Activated CD4-positive, alpha-beta T cell treated with anti-CD3 and anti-CD28 coated beads for 48 hours (primary cell): ENCODE results near the gene C1orf159.
"Not testable (repeated sequence)": the region's sequence is repeated elsewhere in the genome, so short reads cannot be mapped to it uniquely, and the experiment has no call there.

ENCODE experiments used
- DNase-seq: peaks from one replicate; pipeline ENCODE4 v3.0.0-alpha.2; 2020

C1orf159 gene

GRCh38 chr1:1063945-1064831, 51.7 kb downstream of the C1orf159 start:
- peak; percentile 89 for DNase-seq

DNA sequence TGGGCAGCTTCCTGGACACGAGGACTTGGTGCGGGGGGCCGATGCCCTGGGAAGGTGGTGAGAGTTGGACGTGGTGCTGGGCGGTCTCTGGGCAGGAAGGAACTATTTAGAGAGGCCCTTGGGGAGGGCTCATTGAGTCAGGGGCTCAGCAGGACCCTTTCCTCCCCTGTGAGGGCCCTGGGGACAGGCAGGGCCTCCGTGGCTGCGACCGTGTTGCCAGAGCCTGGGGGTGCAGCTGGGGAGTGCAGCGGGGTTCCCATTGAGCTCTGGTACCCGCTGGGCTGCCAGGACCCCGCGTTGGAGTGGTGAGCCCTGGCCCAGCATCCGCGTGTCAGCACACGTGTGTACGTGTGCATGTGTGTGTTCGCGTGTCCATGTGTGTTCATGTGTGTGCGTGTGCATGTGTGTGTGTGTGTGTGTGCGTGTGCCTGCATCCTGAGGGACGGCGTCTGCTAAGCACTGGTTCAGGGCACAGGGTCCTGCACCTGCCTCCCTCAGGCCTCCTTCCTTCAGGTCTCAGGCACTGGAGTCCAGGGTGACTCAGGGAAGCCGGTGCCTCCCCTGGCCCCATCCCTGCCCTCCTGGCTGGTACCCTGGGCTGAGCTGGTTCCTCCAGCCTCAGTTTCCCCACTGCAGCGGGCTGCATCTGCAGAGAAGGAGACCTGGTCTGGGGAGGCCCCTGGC, 52.5 kb downstream of the C1orf159 start:
- DNase-seq: no peak

GRCh38 chr1:1062348-1063163, 53.3 kb downstream of the C1orf159 start:
- DNase-seq: no peak

DNA sequence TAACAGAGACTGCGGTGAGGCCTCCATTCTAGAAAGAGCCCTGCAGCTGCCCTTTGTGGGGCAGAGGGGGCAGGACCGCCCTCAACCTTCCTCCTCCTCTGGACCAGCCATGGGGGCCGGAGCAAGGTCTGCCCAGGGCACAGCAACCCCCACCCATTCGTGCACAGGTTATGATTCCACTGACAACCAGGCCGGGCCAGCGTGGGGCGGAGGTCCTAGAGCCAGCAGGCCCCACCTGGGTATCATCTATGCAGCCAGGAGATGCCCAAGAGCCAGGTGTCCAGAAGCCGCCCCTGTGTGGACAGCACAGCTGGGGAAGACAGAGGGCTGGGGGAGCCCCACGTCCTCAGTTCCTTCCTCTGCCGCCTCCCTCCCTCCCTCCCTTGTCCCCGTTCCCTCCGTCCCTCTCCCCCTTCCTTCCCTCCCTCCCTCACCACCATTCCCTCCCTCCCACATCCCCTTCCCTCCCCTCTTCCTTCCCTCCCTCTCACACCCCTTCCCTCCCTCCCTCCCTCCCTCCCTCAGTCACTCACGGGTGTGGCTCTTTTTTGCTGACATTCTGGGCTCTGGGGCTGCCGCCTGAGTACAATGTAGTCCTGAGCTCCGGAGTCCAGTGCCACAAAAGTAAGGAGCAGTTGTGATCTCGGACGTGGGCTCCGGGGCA, 54.1 kb downstream of the C1orf159 start:
- DNase-seq: no peak

DNA sequence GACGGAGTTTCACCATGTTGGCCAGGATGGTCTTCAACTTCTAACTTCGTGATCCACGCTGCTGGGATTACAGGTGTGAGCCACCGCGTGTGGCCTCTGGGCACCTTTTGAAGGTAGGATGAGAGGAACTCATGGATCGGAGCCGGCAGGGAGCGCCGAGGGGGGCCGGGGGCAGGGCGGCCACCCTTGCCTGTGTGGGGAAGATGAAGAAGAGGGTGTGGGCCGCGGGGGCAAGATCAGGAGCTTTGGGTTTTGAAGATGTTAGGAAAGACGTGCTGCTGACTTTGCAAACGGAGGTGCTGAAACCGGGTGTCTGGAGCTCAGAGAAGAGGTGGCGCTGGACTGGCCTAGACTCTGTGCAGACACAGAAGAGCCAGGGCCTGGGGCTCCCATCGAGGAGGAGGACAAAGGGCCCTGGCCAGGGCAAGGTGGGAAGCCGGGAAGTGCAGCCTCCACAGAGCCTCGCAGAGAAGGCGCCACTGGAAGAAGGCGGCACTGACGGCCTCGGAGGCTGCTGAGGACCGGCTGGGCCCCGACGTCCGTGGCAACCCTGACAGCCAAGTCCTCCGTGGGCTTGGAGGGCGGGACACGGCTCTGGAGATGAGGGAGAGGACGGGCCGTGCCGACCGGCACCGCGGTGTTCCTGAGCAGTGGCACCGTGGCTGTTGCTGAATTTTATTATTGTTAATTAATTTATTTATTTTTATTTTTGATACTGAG, 55.4 kb downstream of the C1orf159 start:
- DNase-seq: no peak

GRCh38 chr1:1059494-1060280, 56.2 kb downstream of the C1orf159 start:
- DNase-seq: peak; percentile 94

DNA sequence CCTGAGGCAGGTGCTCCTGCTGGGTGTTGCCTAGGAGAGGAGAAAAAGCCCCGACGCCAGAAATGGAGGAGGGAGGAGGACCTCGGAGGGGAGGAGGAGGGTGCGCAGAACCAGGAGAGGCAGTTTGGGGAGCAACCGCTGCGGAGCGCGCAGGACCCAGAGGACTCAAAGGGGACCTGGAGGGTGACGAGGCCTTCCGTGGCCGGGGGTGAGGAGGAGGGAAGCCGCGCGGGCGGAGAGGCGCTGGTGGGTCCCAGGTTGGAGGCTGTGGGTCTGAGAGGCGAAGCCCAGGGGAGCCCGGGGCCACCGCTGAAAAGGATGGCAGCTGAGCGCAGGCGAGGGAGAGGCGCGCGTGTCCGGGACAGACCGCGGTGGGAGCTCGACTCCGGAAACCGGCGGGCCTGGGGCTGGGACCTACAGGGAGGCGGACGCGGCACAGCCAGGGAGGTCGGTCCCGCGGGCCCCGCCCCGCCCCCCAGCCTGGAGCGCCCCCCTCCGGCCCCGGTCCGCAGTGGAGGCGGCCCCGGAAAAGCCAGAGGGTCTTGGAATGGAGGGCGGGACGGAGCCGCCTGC, 56.9 kb downstream of the C1orf159 start:
- peak; percentile 51 for DNase-seq

DNA sequence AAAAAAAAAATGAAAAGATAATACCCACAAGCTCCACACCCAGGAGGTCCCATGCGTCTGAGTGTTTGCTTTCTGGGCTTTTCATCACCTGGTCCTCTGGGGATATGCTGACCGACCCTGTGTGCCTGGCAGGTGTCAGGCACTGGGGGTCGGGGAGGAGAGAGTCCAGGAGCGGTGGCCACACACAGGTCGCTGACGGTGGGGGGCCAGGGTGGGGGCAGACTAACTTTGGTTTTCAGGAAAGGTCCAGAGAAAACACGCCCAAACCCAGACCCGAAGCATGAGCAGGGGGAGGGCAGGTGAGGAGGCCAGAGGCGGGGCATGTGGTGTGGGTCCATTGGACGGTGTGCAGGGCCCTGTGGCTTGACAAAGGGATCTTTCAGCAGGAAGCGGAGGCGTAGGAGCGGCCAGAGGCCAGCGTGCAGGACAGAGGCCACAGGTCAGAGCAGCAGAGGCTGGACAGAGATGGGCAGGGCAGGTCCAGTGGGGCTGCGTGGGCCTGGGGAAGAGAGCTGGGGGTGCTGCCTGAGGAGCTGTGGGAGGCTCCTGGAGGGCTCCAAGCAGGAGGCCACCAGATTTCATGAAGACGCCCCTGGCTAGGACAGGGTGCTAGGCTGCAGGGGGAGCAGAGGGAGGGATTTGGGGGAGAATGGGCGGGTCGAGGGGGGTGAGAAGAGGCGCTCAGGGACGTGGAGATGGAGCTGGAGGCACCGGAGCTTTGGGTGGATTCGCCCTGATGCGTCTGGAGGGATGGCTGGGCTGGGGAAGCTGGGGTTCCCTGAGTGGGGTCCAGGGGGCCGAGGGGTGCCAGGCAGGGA, 57.6 kb downstream of the C1orf159 start:
- no peak for DNase-seq

DNA sequence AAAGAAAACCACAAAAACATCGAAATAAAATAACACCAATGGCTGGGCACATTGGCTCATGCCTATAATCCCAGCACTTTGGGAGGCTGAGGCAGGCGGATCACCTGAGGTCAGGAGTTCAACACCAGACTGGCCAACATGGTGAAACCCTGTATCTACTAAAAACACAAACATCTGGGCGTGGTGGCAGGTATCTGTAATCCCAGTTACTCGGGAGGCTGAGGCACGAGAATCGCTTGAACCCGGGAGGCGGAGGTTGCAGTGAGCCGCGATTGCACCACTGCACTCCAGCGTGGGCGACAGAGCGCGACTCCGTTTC, 58.2 kb downstream of the C1orf159 start:
- not testable (repeated sequence) for DNase-seq

DNA sequence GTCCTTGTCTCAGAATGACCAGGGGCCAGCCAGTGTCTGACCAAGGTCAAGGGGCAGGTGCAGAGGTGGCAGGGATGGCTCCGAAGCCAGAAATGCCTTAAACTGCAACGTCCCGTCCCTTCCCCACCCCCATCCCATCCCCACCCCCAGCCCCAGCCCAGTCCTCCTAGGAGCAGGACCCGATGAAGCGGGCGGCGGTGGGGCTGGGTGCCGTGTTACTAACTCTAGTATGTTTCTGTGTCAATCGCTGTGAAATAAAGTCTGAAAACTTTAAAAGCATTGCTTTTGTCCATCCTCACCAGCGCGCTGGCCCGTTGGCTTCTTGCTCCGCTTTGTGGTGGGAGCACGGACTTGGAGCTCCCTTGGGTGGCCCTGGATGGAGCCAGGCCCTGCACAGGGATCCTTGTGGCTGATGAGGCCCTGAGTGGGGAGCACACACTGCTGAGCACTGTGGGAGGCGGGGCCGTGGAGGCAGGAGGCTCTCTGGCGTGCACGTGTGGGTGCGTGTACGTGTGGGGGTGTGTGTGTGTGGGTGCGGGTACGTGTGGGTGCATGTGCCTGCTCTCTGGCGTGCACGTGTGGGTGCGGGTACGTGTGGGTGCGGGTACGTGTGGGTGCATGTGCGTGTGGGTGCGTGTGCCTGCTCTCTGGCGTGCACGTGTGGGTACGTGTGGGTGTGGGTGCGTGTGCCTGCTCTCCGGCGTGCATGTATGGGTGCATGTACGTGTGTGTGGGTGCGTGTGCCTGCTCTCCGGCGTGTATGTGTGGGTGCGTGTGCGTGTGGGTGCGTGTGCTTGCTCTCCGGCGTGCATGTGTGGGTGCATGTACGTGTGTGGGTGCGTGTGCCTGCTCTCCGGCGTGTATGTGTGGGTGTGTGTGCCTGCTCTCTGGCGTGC, 59.8 kb downstream of the C1orf159 start:
- no peak for DNase-seq

- DNase-seq: no peak
Observed at GRCh38 chr1:1054971-1055370, 60.9 kb downstream of the C1orf159 start.

DNA sequence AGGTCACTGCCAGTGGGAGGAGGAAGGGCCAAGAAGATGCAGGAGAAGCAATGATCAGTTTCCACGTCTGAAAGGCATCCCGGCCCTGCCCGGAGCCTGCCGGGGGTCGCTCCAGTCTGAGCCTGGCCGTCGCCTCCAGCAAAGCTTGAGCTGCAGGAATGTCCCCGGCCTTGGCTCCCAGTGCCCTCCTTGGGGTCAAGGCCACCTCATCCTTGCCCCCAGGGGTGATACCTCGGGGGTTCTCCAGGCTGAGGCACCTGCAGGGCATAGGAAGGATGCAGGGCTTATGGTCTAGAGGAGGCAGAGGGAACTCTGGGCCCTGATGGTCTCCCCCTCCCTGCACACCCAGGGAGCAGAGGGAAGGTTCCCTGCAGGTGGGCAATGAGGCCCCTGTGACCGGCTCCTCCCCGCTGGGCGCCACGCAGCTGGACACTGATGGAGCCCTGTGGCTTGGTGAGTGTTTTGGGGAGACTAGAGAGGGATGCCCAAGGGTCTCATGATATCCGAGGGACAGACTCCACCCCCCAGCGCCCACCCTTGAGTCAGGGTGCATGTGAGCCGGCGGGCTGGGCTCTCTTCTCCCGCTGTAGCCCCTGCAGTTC, 61.7 kb downstream of the C1orf159 start:
- no peak for DNase-seq

- DNase-seq: no peak
Observed at GRCh38 chr1:1053682-1054081, 62.2 kb downstream of the C1orf159 start.

- no peak for DNase-seq
Observed at GRCh38 chr1:1053022-1053421, 62.9 kb downstream of the C1orf159 start.

- DNase-seq: no peak
Observed at GRCh38 chr1:1052003-1052840, 63.7 kb downstream of the C1orf159 start.

- no peak for DNase-seq
Observed at GRCh38 chr1:1051127-1051810, 64.6 kb downstream of the C1orf159 start.

DNA sequence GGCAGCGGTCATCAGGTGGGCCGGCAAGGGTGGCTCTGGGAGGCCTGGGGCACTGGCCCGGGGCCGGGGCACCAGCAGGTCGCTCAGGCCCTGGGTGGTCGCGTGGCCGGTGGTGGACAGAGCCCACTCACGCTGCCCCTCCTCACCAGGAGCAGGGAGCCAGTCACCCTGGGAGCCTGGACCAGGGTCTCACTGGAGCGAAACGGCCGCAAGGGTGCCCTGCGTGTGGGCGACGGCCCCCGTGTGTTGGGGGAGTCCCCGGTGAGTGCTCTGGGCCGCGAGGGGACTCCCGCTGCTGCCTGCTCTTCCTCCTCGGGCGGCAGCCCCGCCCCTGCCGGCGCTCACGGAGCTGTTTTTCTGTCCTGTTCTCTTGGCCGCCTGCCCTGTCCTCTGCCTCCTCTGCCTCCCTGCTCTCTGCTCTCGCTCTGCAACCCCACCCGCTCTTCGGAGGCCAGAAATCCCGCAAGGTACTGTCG, 65.3 kb downstream of the C1orf159 start:
- DNase-seq: no peak
